HG02981 (cell line): ENCODE measurements around the gene GDF11.

Experiments
- ATAC-seq: cut with Tn5 transposase; IDR thresholded peaks from one replicate; pipeline ENCODE4 v1.9.1; 2021; ENCODE audit warnings: mild to moderate bottlenecking, moderate library complexity; ENCODE audit not compliant: unreplicated experiment

The GDF11 gene

GRCh38 chr12:55721601-55722213 is 21.2 kb upstream of the GDF11 start:
- ATAC-seq = no peak

- no peak for ATAC-seq
Observed at GRCh38 chr12:55722948-55723347, 20.0 kb upstream of the GDF11 start.

- no peak for ATAC-seq
Observed at GRCh38 chr12:55723516-55724225, 19.3 kb upstream of the GDF11 start.

- ATAC-seq = no peak
Observed at GRCh38 chr12:55724226-55724939, 18.5 kb upstream of the GDF11 start.

- ATAC-seq = no peak
Observed at GRCh38 chr12:55724940-55725309, 18.0 kb upstream of the GDF11 start.

GRCh38 chr12:55725556-55725955 is 17.4 kb upstream of the GDF11 start:
- ATAC-seq = no peak

GRCh38 chr12:55726971-55727370 is 16.0 kb upstream of the GDF11 start:
- no peak for ATAC-seq

- ATAC-seq = no peak
Observed at GRCh38 chr12:55727643-55728185, 15.2 kb upstream of the GDF11 start.

GRCh38 chr12:55728186-55728938 is 14.6 kb upstream of the GDF11 start:
- ATAC-seq = peak; percentile 30

- peak; percentile 58 for ATAC-seq
Observed at GRCh38 chr12:55728939-55729818, 13.7 kb upstream of the GDF11 start, which contains the start of gene CD63. TSS of gene CD63 (minus strand) at chr12:55729009. CDS start at chr12:55728341, 668 bp downstream.

GRCh38 chr12:55729819-55730818 is 12.8 kb upstream of the GDF11 start:
- peak; percentile 38 for ATAC-seq

- no peak for ATAC-seq
Observed at GRCh38 chr12:55732288-55732687, 10.6 kb upstream of the GDF11 start.

- no peak for ATAC-seq
Observed at GRCh38 chr12:55733021-55733555, 9.8 kb upstream of the GDF11 start.

- ATAC-seq = no peak
Observed at GRCh38 chr12:55733858-55734257, 9.1 kb upstream of the GDF11 start.

GRCh38 chr12:55734595-55734994 is 8.3 kb upstream of the GDF11 start:
- ATAC-seq = no peak

- no peak for ATAC-seq
Observed at GRCh38 chr12:55736076-55736475, 6.8 kb upstream of the GDF11 start.

GRCh38 chr12:55736780-55737580 is 5.9 kb upstream of the GDF11 start:
- ATAC-seq = no peak
